ENCODE measurements around the gene THRAP3.

GRCh38 chr1:36198641-36199040 is 25.6 kb upstream of the THRAP3 start:
- TF ChIP-seq POLR2A (IDR thresholded peaks at IDR 0.05), result no peak
- TF ChIP-seq EP300 (IDR thresholded peaks at IDR 0.05), result no peak
- no peak for TF ChIP-seq CTCF (IDR thresholded peaks at IDR 0.05)
